Femur (tissue), 1 donor: ENCODE data around the gene ZNF423.
A peak's percentile ranks its signal among the peaks of the same experiment; 100 is the strongest.
"Not testable (repeated sequence)": the region's sequence is repeated elsewhere in the genome, so short reads cannot be mapped to it uniquely, and the experiment has no call there.

ENCODE experiments used
- DNase-seq: peaks from one replicate; pipeline ENCODE4 v3.0.0-alpha.2; 2017

Gene ZNF423

DNA sequence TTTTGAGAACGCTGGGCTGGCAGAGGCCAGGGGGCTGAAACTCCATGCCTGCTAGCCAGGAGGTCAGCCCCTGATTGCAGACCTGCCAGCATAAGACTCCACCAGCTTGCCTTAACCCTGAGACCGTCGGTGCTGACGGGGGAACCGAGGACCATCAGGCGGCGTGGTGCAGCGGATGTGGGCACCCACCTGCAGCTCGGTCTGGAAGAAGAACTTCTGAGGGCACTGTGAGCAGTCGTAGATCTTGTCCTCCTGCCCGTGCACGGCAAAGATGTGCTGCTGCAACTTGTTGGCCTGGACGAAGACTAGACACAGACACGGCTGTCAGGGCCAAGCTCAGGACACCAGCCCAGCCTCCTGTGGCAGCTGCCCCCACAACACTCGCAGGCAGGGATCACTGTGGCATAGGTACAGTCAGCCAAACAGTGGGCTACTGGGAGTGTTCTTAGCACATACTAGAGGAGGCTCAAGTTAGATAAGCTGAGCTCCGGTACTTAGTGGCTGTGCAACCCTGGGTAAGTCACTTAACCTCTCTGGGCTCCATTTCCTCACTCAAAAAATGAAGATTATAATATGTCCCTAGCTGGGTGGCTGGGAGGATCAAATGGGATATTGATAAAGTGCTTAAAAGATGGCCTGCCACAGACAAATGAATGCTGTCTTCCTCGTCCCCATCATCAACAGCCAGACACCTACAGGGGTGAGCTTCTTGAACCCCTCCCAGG lies 332.3 kb downstream of the ZNF423 start:
- no peak for DNase-seq

DNA sequence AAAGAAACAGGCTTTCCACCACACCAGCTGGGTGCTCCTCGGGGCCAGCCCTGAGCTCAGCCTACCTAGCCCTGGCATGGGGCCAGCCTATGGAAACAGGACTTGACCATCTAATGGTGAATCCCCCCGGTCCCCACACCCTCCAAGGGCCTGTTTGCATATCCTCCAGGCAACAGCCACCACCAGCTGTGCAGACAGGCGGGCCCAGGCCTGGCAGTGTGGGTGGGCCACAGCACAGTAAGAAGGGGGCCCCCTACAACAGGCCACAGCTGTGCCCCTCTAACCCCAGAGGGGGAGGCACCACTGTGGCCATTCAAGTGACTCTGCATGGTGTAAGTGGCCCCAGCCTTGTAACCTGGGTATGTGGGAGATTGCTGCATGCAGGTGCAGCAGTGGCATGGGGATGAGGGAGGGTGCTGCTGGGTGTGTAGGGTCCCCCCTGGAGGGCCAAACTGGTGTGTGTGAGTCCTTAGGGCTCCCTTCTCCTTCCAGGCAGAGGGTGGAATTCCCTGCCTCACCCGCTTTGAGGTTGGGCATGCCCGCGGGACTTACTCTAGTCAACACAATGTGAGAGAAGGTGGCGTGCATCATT lies 334.1 kb downstream of the ZNF423 start:
- no peak for DNase-seq

DNA sequence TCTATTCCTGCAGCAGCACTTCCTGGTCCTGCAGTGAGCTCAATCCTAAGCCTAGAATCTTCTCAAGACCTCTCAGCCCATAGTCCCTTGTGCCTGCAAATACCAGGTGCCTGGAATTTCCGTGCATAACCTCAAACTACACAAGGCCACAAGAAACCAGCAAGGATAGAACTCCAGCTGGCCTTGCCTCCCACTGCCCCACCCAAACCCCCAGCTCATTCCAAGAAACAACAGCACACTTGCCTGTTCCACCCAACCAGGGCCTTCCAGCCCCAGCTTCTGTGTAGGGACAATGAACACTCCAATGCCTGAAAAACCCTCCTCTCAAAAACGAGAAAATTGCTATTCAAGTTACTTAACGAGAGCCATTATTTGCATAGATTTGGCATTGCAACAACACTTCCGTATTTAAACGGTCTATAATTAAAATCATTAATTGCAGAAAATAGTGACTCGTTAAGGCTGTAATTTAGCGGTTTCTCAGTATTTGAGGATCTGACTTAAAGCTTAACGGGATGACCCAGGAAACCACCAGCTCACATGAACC lies 335.3 kb downstream of the ZNF423 start:
- no peak for DNase-seq

DNA sequence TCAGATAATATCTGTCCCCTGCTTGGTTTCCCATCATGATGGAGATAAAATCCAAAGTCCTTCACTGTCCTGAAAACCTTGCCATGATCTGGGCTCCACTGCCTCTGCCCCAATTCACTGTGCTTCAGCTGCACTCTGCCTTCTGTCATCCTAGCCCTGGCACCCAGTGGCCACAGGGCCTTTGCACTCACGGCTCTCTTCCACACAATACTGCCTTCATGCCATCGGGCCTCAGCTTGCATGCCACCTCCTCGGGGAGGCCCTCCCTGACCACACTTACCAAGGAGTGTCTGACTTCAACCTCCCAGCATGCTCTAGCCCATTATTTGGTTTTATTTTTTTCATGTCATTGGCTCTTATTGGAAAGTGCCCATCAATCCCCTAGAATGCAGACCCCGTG lies 336.2 kb downstream of the ZNF423 start:
- DNase-seq, result no peak

DNA sequence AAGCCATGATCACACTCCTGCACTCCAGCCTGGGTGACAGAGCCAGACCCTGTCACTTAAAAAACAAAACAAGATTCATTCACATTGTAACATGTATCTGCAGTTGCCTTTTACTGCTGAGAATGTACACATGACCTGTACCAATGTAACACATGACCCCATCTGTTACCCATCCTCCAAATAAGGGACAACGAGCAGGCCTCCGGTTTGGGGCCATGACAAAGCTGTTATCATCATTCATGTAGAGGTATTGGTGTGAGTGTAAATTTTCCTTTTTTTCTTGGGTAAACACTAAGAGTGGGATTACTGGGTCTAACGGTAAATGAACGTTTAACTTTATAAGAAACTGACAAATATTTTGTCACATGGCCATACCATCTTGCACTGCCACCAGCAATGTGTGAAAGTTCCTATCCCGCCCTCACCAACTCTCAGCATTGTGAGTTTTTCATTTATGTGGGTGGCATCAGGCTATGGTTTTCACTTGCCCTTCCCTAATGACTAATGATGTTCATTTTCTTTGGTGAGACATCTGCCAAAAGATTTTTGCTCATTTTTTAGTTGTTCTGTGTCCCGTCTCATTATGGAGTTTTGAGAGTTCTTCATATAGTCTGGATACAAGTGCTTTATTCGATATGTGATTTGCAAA lies 336.8 kb downstream of the ZNF423 start:
- DNase-seq, result no peak

DNA sequence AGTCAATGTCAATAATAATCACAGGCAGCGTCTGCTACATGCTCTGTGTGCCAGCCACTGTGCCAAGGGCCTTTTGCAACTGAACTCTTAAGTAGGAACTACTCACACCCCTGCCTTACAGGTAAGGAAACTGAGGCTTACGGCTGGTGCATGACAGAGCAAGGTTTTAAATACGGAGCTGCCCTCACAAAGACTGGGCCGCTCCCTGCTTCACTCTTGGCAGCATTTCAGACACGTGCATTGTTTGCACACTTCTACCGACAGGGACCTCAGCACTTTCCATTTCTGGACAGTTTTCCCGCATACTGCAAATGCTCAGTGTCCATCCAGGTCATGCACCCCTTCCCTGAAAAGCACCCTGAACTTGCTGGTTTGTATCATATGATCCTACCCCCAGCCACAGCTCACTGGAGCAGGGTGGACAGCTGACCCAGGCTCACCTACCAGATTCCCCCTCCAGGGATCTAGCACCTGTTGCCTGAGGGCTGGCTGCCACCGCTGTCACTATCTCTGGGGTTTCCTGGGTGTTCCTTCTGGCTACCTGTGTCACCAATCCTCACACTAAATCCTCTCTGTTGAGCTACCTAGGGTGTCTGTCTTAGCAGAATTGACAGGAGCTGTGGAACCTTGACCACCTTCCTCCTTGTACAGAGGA lies 339.4 kb downstream of the ZNF423 start:
- DNase-seq, result no peak

DNA sequence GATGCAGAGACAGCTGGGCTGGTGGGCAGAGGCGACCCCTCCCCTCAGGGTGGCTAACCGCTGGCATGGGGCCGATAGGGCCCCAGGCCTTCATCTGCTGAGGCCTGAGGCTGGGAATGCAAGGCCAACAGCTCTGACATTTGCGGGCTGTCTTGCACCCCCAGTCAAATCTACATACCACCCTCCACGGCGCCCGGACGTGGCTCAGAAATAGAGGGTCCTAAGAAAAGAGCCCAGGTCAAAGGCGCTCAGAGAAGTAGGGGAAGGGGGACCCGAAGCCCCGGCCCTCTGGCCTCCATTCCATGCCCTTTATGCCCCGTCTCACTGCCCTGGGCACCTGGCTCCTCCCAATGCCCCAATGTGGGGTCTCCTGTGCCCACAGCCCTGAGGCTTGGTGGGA lies 340.1 kb downstream of the ZNF423 start:
- DNase-seq, result no peak

DNA sequence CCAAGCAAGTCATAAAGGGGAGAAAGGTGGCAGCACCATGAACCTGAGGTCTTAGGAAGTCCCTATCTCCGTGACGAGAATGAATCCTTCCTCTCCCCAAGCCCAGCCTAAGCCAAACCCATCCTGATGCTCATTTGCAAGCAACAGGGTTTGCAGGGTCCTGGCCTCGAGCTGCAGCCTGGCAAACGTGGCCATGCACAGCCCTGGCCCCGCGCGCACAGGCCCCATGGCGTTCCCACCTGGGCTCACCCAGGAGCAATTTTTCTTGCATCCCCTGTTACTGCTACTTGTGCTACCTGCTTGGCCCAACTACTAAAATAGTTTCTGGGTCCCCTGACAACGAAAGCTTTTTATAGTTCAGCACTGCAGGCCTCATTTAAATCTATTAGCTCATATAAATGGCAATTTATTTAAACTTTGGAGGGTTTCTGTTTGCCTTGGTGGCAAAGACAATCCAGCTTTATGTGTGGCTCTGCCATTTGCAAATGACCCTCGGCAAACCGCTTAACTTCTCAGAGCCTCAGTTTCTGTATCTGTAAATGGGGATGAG lies 340.8 kb downstream of the ZNF423 start:
- DNase-seq, result no peak

DNA sequence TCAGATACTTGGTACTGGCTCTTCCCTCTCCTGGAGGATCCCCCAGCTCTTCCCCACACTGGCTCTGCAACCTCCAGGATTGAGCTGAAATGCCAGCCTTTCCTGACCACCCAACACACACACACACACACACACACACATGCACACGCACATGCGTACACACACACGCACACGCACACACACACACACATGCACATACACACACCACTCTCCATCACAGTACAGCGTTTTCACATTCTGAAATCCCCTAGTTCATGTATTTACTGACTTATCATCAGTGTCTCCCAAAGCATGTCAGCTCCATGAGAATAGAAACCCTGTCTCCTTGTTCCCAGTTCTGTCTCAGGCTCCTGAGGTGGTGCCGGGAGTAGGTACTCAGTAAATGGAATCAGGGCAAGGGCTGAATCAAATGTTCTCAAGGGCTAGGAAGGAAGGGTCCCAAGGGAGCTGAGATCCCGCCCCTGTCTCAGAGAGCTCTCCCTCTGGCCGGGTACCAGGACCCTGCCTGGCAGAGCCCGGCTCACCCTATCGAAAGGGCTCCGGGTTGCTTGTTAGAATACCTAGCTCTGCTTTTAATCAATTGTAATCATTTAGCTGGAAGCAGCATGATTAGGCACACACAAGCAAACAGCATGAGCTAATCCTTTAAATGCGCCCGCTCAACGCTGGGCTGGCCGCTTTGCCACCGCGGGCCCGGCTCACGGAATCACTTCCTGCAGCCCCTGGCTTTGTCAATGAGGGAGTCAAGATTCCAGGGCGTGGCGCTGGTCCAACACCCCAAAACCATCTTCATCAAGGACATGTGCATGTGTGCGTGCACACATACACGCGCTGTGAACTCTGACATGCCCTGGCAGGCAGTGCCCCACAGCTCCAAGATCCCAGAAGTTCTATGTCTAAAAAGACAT lies 341.6 kb downstream of the ZNF423 start:
- no peak for DNase-seq

DNA sequence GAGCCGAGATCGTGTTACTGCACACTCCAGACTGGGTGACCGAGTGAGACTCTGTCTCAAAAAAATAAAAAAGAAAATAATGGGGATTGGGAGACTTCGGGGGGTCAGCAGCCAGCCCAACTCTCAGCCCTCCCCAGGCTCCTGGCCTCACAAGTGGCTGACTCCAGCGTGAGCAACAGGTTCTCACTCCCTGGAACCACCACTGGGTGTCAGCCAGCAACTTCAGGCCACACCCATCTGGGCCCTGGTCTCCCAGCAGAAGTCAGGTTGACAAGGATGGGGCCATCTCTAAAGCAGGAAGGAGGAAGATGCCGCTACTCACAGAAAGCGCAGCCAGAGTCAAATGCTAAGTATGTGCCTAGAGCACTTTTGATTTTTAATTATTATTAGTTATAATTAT lies 342.9 kb downstream of the ZNF423 start:
- no peak for DNase-seq

DNA sequence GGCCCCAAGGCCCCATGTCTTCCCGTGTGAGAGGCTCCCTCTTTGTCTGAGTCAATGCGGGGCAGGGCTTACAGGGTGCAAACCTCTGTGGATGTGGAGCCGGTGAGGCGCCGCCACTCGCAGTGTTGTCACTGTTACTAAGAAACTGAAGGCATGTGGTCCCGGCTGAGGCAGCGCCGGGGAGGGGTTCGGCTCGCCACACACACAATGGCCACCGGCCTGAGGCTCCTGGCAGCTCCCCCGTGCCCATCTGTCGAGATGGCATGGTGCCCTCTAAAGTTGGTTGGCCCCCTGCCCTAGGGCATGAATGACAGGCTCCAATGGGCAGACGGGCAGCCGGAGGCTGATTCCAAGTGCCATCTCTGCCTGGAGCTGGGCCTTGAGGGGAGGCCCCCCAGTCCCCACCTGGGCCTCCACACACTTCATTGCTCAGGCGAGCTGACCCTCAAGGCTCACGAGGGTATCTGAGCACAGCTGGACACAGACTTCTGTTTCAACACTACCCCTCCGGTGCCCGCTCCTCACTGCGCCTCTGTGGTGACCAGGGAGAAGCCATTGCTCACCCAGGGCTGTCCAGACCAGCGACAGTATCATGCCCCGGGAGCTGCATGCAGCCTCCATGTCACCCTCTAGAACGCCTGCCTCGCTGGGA lies 345.1 kb downstream of the ZNF423 start:
- peak; percentile 78 for DNase-seq

DNA sequence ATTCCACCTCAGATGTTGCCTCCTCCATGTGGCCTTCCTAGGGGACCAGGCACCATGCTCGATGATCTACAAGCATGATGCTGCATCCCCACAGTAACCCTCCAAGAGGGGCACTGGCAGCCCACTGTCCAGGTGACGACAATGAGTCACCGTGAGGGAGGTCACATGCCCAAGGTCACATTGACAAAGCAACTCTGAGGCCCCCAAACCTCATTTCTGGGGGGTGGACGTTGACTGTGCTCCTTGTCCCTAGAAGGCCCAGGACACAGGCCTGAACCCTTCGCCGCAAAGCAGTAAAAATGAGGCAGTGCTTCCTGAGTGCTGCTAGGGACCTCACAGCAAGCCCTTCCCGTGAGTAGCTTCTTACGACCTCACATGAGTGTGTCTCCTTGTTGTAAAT lies 345.8 kb downstream of the ZNF423 start:
- DNase-seq, result no peak

DNA sequence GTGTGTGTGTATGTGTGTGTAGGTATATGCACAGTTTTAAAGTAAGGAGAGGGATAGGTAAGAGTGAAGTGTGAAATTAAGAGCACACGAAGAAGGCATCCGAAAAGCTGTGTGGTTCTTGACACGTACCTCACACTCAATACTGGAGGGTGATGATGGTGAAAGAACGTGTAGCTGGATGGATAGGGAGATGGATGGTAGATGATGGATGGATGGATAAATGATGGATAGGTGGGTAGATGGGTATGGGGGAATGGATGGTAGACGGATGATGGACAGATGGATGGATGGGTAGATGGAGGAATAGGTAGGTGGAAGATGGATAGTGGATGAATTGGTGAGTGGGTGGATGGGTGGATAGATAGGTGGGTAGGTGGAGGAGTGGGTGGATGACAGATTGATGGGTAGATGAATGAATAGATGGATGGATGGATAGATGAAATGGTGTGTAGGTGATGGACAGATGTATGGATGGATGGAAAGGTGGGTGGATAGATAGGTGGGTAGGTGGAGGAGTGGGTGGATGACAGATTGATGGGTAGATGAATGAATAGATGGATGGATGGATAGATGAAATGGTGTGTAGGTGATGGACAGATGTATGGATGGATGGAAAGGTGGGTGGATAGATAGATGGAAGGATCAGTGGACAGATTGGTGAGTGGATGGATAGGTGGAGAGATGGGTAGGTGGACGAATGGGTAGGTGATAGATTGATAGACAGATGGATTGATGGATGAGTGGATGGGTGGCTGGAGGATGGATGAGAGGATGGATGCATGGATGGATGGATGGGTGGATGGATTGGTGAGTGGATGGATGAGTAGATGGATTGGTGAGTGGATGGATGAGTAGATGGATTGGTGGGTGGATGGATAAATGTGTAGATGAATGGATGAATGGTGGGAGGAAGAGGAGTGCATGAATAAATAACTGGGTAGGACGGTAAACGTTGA lies 349.6 kb downstream of the ZNF423 start:
- not testable (repeated sequence) for DNase-seq

DNA sequence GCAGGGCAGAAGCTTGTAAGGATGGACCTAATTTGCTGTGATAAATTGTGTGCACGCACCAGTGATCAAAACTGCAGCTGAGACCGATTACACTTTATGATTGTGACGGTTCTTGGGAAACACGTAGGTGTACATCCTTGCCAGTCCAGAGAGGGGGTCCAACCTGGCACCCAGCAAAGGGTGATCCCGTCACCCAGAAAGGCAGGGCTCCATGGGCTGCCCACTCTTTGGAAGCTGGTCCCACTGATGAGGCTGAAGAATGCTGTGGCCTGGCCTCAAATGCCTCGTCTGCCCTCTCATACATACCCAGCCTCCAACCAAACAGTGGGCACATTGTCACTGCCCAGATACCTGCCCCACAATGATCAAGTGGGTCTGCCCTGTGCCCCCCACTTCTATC lies 350.4 kb downstream of the ZNF423 start:
- DNase-seq, result no peak

DNA sequence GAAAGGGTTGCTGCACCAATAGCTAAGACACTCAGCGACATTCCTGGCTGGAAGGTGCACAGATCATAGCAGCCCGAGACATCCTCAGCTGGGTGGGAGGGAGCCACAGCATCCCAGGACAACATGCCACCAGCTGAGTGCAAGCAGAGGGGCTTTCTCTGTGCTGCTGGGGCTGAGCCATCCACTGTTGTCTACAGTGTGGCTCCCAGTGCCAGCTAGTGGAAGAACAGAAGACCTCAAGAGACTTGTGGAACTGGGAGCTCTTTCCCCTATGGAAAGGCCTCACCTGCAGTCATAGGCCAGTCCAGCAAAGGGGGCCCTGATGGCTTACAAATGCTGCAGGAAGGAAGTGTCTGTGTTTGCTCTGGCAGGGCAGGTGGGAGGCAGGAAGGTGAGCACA lies 351.3 kb downstream of the ZNF423 start:
- DNase-seq, result no peak

DNA sequence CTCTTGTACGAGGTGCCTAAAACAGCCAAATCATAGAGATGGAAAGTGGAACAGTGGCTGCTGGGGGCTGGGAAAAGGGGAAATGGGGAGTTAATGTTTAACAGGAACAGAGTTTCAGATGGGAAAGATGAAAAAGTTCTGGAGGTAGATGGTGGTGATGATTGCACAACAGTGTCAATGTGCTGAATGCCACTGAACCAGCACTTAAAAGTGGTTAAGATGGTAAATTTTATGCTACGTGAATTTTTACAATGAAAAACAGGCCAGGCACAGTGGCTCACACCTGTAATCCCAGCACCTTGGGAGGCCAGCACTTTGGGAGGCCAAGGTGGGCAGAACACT lies 351.9 kb downstream of the ZNF423 start:
- DNase-seq, result no peak

DNA sequence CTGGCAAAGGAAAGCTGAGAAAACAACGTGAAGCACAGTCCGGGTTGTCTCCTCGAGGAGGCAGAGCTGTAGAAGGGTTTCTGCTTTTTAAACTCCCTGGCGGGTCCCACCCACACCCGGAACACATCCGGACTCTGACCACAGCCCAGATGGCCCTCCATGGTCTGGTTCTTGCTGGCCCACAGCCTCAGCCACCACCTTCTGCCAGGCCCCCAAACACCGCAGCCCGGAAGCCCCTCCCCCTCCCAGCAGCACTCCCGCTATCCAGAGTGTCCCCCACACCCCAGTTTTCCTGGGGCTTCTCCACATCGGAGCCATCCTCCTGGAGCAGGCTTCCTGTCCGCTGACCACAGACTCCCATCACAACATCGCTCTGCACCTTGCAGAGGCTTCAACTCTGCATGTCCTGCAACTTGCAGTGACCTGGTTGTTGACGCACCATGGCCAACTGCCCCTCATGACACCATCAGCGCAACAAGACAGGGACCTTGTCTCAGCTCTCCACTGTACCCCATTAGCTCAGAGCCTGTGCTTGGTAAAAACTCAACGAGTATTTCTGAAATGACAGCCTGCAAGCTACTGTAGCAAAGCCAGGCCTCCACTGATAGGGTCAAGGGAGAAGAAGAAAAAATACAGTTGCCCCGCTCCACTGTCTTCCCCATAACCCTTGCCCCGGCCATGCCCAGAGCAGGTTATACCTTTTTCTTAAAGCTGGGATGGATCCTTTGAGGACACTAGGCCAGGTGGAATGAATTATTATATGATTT lies 352.5 kb downstream of the ZNF423 start:
- DNase-seq, result peak; percentile 45

DNA sequence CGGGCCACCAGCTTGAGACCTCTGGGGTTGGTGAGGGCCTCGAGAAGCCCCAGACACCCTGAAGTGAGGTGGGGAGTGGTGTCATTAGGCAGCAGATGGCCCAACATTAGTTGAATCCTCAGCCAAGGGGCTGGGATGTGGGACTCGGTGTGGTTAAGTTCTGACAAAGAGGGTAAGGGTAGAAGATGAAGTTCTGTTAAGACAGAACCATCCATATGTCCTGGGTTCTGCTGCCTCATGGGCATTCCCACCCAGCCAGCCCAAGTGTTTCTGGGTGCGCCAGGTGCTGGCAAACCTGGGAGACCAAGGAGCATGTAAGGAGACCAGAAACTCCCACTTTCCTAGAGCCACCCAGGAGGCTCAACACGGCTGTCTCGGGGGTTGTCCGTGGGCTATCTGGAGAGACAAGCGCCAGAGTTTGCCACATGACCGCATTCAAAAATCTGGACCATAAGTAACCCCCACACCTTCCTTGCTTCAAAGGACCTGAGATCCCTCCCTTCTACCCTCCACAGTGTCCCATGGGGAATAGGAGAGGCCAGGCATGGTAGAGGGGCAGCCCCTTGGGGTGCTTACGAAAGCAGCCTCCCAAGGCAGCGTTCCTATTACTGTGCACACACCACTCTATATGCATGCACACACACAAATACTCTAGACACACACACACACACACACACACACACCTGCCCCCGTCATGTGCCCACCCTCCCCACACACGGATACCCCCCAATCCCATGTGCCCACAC lies 353.6 kb downstream of the ZNF423 start:
- peak; percentile 13 for DNase-seq
